ENCODE results near the gene KCTD2. TPM values are rescaled to one million over a fixed set of nuclear protein-coding genes. Genes with fewer than 3 reads are reported as not detected.

The KCTD2 gene
- total and polyA plus RNA-seq, 2 of the 13 experiments (the other 11 are each of a cell fraction or from before 2014, with no cell fraction given) = 28.3 to 32.6 TPM

DNA sequence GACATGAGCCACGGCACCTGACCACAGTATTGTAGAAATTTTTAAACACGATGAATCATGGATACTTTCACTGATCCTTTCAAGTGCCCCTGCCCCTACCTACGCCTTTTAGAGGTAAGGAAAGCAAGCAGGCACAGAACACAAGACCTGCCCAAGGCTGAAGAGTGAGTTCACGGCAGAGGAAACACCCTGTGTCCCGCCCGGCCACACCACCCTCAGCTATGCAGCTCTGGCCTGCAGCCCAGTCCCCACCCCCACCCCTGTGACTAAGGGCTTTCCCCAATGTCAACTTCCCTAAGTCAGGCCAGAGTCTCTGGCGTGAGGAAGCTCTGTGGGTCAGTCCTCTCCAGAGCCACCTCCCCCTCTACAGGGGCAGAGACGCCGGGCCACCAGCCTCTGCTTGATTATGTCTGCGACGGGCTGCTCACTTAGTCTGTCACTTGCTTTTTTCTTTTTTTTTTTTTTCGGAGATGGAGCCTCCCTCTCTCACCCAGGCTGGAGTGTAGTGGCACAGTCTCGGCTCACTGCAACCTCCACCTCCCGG is 49.1 kb downstream of the KCTD2 start (continued):
- TF ChIP-seq, protein P1, sequence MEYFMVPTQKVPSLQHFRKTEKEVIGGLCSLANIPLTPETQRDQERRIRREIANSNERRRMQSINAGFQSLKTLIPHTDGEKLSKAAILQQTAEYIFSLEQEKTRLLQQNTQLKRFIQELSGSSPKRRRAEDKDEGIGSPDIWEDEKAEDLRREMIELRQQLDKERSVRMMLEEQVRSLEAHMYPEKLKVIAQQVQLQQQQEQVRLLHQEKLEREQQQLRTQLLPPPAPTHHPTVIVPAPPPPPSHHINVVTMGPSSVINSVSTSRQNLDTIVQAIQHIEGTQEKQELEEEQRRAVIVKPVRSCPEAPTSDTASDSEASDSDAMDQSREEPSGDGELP (IDR thresholded peaks at IDR 0.05; ENCODE audit: borderline replicate concordance, low read depth) = peak; percentile 29; the same call in 1 of the 2 replicates
- TF ChIP-seq NFE2L1 (CRISPR knock-in tag; IDR thresholded peaks at IDR 0.05; ENCODE audit: borderline replicate concordance) = 0 out of 2 replicates have a peak, but pooled peaks have one; percentile 83
- TF ChIP-seq MAFK (conservative IDR thresholded peaks at IDR 0.05 in 1 of 2, IDR thresholded peaks at IDR 0.05 in 1 of 2; ENCODE audit: low read length in 2 of 2) = peak; percentile 41 to 59; a peak in 3 of 4 replicates
- 0 out of 2 replicates have a peak, but pooled peaks have one; percentile 36 for TF ChIP-seq MTA1 (CRISPR knock-in tag; IDR thresholded peaks at IDR 0.05; ENCODE audit: borderline replicate concordance)
- TF ChIP-seq FOXK2 (IDR thresholded peaks at IDR 0.05) = 0 out of 2 replicates have a peak, but pooled peaks have one; percentile 11
- peak; percentile 95 for TF ChIP-seq MIER3 (CRISPR knock-in tag; IDR thresholded peaks at IDR 0.05; ENCODE audit: borderline replicate concordance)
- TF ChIP-seq, protein P2, sequence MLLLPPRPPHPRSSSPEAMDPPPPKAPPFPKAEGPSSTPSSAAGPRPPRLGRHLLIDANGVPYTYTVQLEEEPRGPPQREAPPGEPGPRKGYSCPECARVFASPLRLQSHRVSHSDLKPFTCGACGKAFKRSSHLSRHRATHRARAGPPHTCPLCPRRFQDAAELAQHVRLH (CRISPR knock-in tag; IDR thresholded peaks at IDR 0.05; ENCODE audit: borderline replicate concordance, low read depth) = peak; percentile 53; the same call in 1 of the 2 replicates
- peak; percentile 56 for TF ChIP-seq NCOA2 (CRISPR knock-in tag; IDR thresholded peaks at IDR 0.05)
- TF ChIP-seq FOSL2 (CRISPR knock-in tag; IDR thresholded peaks at IDR 0.05) = peak; percentile 87
- 0 out of 2 replicates have a peak, but pooled peaks have one; percentile 66 for TF ChIP-seq ZNF567 (CRISPR knock-in tag; IDR thresholded peaks at IDR 0.05; ENCODE audit: borderline replicate concordance)
- TF ChIP-seq, protein P3, sequence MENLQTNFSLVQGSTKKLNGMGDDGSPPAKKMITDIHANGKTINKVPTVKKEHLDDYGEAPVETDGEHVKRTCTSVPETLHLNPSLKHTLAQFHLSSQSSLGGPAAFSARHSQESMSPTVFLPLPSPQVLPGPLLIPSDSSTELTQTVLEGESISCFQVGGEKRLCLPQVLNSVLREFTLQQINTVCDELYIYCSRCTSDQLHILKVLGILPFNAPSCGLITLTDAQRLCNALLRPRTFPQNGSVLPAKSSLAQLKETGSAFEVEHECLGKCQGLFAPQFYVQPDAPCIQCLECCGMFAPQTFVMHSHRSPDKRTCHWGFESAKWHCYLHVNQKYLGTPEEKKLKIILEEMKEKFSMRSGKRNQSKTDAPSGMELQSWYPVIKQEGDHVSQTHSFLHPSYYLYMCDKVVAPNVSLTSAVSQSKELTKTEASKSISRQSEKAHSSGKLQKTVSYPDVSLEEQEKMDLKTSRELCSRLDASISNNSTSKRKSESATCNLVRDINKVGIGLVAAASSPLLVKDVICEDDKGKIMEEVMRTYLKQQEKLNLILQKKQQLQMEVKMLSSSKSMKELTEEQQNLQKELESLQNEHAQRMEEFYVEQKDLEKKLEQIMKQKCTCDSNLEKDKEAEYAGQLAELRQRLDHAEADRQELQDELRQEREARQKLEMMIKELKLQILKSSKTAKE (CRISPR knock-in tag; IDR thresholded peaks at IDR 0.05; ENCODE audit: borderline replicate concordance) = peak; percentile 54; the same call in 1 of the 2 replicates
- no peak for TF ChIP-seq PPARG (CRISPR knock-in tag; conservative IDR thresholded peaks at IDR 0.05)
- TF ChIP-seq ZNF772 (CRISPR knock-in tag; IDR thresholded peaks at IDR 0.05) = no peak
- TF ChIP-seq FOXA3 (CRISPR knock-in tag; IDR thresholded peaks at IDR 0.05) = peak; percentile 81
- TF ChIP-seq ZNF660 (CRISPR knock-in tag; IDR thresholded peaks at IDR 0.05; ENCODE audit: borderline replicate concordance, low read depth) = no peak
- TF ChIP-seq, protein P4, sequence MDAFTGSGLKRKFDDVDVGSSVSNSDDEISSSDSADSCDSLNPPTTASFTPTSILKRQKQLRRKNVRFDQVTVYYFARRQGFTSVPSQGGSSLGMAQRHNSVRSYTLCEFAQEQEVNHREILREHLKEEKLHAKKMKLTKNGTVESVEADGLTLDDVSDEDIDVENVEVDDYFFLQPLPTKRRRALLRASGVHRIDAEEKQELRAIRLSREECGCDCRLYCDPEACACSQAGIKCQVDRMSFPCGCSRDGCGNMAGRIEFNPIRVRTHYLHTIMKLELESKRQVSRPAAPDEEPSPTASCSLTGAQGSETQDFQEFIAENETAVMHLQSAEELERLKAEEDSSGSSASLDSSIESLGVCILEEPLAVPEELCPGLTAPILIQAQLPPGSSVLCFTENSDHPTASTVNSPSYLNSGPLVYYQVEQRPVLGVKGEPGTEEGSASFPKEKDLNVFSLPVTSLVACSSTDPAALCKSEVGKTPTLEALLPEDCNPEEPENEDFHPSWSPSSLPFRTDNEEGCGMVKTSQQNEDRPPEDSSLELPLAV (CRISPR knock-in tag; conservative IDR thresholded peaks at IDR 0.05; ENCODE audit: low read depth) = no peak
- peak; percentile 61; the same call in 1 of the 2 replicates for TF ChIP-seq CBFB (CRISPR knock-in tag; IDR thresholded peaks at IDR 0.05)
- peak; percentile 71 for TF ChIP-seq SALL1 (CRISPR knock-in tag; IDR thresholded peaks at IDR 0.05)
- TF ChIP-seq, protein P5, sequence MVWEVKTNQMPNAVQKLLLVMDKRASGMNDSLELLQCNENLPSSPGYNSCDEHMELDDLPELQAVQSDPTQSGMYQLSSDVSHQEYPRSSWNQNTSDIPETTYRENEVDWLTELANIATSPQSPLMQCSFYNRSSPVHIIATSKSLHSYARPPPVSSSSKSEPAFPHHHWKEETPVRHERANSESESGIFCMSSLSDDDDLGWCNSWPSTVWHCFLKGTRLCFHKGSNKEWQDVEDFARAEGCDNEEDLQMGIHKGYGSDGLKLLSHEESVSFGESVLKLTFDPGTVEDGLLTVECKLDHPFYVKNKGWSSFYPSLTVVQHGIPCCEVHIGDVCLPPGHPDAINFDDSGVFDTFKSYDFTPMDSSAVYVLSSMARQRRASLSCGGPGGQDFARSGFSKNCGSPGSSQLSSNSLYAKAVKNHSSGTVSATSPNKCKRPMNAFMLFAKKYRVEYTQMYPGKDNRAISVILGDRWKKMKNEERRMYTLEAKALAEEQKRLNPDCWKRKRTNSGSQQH (CRISPR knock-in tag; IDR thresholded peaks at IDR 0.05; ENCODE audit: low read depth) = 0 out of 2 replicates have a peak, but pooled peaks have one; percentile 54
- TF ChIP-seq SALL2 (CRISPR knock-in tag; IDR thresholded peaks at IDR 0.05) = 0 out of 2 replicates have a peak, but pooled peaks have one; percentile 47
- 0 out of 2 replicates have a peak, but pooled peaks have one; percentile 26 for TF ChIP-seq ZMAT3 (CRISPR knock-in tag; conservative IDR thresholded peaks at IDR 0.05)
- TF ChIP-seq HMG20A (CRISPR knock-in tag; IDR thresholded peaks at IDR 0.05; ENCODE audit: borderline replicate concordance) = peak; percentile 91
- peak; percentile 63; the same call in 1 of the 2 replicates for TF ChIP-seq MYC (CRISPR knock-in tag; IDR thresholded peaks at IDR 0.05; ENCODE audit: borderline replicate concordance)

Data from HepG2 (cell line).